OCI-M1 (cell line): Measurements from ENCODE around the gene VSX2.
"Not testable (repeated sequence)": the region's sequence is repeated elsewhere in the genome, so short reads cannot be mapped to it uniquely, and the experiment has no call there.

Source experiments
- DNase-seq: peaks from one replicate; lab custom pipeline; 2025; lab: John Stamatoyannopoulos, UW

VSX2 gene

GRCh38 chr14:74259513-74259912 lies 20.3 kb downstream of the VSX2 start:
- no peak for DNase-seq

DNA sequence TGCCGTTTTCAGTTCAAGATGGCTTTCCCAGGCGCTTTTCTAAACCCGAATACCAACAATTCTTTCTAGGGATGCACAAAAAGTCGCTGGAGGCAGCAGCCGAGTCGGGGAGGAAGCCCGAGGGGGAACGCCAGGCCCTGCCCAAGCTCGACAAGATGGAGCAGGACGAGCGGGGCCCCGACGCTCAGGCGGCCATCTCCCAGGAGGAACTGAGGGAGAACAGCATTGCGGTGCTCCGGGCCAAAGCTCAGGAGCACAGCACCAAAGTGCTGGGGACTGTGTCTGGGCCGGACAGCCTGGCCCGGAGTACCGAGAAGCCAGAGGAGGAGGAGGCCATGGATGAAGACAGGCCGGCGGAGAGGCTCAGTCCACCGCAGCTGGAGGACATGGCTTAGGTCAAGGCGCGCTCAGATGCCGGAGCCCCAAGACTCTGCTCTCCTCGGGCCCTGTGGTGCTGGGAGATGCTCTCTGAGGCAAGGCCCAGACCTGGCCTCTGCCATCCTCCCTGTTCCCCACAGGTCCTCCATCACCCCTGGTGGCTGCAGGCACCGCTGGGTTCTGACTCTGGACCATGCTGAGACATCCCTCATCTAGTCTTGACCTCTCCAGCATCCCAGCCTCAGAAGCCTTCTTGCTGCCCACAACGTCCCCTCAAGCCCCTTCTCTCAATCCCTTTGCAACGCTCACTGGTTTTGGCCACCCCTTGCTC lies 21.4 kb downstream of the VSX2 start:
- DNase-seq, result no peak

GRCh38 chr14:74261288-74261687 lies 22.0 kb downstream of the VSX2 start:
- no peak for DNase-seq

- no peak for DNase-seq
These were observed 22.8 kb downstream of the VSX2 start for GRCh38 chr14:74262076-74262475.

- no peak for DNase-seq
These were observed 23.9 kb downstream of the VSX2 start for GRCh38 chr14:74263181-74263580.

DNA sequence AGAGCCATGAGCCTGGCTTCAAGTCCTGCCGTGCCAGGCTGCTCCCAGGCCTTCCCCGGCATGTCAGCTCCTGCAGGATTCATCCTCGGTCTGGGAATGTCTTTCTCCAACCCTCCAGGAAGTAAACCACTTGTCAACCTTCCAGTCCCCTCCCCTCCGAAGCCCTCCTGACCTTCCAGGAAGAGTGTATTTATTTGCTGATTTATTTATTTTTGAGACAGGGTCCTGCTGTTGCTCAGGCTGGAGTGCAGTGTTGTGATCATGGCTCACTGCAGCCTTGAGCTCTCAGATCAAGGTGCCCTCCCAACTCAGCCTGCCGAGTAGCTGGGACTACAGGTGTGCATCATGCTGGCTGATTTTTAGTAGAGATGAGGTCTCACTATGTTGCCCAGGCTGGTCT lies 24.7 kb downstream of the VSX2 start:
- no peak for DNase-seq

DNA sequence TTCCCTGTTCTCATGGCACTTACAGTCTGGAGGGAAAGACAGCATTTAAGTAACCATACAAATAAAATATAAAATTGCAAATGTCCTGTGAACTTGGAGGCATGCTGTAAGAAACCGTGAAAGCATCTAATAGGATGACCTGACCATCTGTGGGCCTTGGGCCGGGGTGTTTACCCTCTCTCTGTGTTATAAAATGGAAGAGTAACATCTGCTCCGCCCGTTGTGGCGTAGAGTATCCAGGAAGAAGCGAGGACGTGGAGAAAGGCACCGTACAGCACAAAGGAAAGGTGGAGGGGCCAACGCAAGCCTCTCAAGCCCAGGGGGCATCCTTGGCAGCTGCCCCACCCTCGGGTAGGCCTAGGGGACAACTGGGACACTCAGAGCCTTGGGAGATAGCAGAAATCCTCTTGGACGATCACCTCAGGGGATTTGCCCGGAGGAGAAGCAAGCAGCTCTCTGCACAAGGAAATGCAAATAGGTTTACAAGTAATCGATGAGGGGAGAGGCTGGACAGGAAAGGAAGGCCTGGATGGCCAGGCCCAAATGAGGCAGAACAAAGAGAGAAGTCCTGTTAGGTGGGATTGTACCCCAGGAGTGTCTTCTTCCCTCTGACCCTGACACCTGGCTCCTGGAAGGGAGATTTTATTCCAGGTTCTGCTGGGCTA lies 26.2 kb downstream of the VSX2 start:
- no peak for DNase-seq

DNA sequence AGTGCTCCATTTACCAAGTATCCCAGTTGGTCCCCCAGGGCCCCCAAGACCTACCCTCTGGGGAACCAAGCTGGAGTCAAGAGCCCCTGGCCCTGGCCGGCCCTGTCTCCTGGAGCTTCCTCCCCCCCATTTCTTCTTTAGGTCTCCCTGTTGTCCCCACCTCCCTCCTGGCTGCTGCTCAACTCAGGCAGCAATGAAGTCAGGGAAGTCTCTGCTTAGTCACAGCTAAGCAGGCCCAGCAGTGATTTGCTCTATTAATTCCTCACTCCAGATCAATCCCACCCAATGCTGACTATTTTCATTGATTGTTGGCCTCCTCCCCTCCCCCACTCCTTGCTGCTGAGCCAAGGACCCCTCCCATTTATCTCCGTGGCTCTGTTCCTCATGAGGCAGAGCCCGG lies 28.3 kb downstream of the VSX2 start:
- no peak for DNase-seq

DNA sequence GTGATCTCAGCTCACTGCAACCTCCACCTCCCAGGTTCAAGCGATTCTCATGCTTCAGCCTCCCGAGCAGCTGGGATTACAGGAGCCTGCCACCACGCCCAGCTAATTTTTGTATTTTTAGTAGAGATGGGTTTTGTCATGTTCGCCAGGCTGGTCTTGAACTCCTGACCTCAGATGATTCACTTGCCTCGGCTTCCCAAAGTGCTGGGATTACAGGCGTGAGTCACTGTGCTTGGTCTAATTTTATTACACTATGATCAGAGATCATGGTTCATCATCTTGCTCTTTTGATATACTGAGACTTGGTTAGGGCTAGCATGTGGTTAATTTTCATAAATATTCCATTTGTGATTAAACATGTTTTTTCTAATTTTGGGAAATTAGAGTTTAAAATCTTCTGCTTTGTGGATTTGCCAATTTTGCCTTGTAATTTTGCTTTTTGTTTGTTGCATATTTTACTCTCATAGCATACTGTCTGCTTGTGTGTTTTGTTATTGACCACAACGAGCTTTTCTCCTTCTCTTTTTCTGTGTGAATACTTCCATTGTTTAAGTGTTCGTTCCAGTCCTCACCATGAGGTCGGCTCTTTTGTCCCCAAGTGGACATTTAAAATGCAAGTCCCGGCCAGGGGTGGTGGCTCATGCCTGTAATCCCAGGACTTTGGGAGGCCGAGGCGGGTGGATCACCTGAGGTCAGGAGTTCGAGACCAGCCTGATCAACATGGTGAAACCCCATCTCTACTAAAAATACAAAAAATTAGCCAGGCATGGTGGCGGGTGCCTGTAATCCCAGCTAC lies 31.3 kb downstream of the VSX2 start:
- DNase-seq, result not testable (repeated sequence)

DNA sequence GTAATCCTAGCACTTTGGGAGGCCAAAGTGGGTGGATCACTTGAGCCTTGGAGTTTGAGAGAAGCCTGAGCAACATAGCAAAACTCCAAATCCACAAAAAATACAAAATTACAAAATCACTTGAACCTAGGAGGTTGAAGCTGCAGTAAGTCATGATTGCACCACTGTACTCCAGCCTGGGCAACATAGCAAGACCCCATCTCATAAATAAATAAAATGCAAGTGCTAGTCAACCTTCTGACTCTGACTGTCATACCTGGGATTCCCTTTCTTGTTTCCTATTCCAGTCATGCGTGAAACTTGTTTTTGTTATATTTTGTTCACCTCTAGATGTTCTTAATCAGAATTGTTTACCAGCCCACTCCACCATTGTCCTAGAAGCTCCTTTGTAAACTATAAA lies 32.1 kb downstream of the VSX2 start:
- DNase-seq, result no peak

DNA sequence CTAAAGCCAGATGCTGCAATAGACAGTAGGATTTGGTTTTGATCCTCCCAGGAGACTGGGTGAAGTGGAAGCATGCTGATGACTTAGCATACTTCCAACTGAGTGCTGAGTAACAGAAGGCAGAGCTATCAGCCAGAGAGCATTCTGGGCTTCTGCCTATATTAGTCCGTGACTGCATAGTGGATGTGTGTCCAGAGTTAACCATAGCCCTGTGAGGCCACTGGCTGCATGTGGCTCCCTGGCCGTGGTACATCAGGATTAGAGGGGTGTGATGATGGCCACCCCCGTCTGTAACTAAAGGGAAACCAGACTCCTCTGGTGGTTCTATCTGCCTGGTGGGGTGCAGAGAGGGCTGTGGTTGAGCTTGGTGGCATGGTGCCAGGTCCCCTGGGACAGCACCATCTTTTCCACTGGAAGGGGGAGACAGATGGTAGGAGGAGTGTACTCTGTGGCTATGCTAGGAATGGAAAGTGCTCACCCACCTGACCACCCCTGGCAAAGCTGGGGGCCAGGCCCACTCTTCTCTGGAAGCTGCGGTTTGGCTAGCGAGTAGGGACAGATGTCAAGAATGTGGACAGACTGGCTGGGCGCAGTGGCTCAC lies 36.1 kb downstream of the VSX2 start:
- peak; percentile 34 for DNase-seq

DNA sequence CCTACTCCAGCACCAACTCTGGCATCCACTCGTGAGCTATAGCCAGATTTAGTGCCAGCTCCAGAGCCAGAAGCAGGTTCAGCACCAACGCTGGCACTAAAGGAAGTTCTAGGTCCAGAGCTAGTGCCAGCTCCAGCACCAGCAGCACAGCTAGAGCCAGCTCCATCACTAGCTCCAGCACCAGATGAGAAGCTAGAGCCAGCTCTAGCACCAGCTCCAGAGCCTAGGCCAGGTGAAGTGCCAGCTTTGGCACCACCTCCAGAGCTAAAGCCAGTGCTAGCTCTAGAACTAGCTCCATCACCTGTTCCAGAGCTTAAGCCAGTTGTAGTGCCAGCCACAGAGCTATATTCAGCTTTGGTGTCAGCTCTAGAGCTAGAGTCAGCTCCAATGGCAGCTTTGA lies 38.8 kb downstream of the VSX2 start:
- DNase-seq, result no peak

GRCh38 chr14:74281069-74281468 lies 41.8 kb downstream of the VSX2 start:
- no peak for DNase-seq

GRCh38 chr14:74286736-74287135 lies 47.5 kb downstream of the VSX2 start:
- DNase-seq, result no peak

GRCh38 chr14:74289801-74290200 lies 50.6 kb downstream of the VSX2 start:
- DNase-seq, result no peak

- DNase-seq, result peak; percentile 22
These were observed 51.2 kb downstream of the VSX2 start for GRCh38 chr14:74290415-74290814.

- DNase-seq, result no peak
These were observed 52.8 kb downstream of the VSX2 start for GRCh38 chr14:74292061-74292460.

GRCh38 chr14:74293606-74294005 lies 54.4 kb downstream of the VSX2 start:
- DNase-seq, result no peak

GRCh38 chr14:74296037-74296467 lies 56.8 kb downstream of the VSX2 start:
- DNase-seq, result no peak

GRCh38 chr14:74297986-74298385 lies 58.7 kb downstream of the VSX2 start:
- no peak for DNase-seq

DNA sequence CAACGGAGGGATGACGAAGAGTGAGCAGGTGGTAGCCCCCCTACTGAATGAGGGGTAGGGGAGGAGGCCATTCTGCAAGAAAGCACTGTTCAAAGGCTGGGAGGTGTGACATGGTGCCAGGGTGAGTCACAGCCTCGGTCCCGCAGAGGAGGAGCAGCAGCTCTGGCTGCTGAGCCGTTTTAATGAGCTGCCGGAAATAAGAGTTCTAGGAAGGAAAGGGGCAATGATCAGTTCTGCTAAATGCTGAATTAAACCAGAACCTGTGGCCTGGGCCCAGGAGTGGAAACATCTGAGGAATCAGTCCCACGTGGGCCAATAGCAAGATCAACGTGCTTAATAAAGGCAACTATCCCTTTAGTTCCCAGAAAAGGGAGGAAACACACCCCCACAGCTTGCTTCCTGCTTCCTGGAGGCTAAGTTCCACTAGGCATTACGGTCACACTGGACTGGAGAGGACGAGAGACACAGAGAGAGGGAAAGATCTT lies 59.9 kb downstream of the VSX2 start:
- DNase-seq, result no peak

GRCh38 chr14:74301594-74302151 lies 62.4 kb downstream of the VSX2 start:
- no peak for DNase-seq
